HepG2 (cell line): ENCODE data around the gene CCDC97. TPM values are rescaled to one million over a fixed set of nuclear protein-coding genes. Genes with fewer than 3 reads are reported as not detected.

ENCODE experiments used
- NONO ChIP-seq, 2 experiments: fragments of 450-650 bp in 1 of 2; sonication (generic) in 1 of 2; formaldehyde crosslinking in 1 of 2; IDR thresholded peaks in 1 of 2; conservative IDR thresholded peaks in 1 of 2; 2 replicates each; pipeline versions ENCODE4 v1.6.1 to v1.8.0; 2017 to 2022; ENCODE audit warnings: mild to moderate bottlenecking in 1 of 2, missing genetic modification reagents in 1 of 2, moderate library complexity in 1 of 2
- YEATS4 ChIP-seq: sonication (generic); formaldehyde crosslinking; IDR thresholded peaks from 2 replicates; pipeline ENCODE4 v1.4.0; 2020; ENCODE audit warnings: missing genetic modification reagents, borderline replicate concordance
- ZNF263 ChIP-seq: sonication (generic); formaldehyde crosslinking; IDR thresholded peaks from 2 replicates; pipeline ENCODE4 v1.4.0; 2020; ENCODE audit warnings: missing genetic modification reagents
- ZNF570 ChIP-seq: sonication (generic); formaldehyde crosslinking; IDR thresholded peaks from 2 replicates; pipeline ENCODE4 v1.4.0; 2020; ENCODE audit warnings: mild to moderate bottlenecking, missing genetic modification reagents, borderline replicate concordance
- ZNF629 ChIP-seq: sonication (generic); formaldehyde crosslinking; conservative IDR thresholded peaks from 2 replicates; pipeline ENCODE4 v1.5.0; 2020; ENCODE audit warnings: missing genetic modification reagents
- polyA plus RNA-seq, 8 experiments: library from polyadenylated mRNA; depleted of rRNA in 3 of 8; stranded (reverse) in 7 of 8; unstranded in 1 of 8; fragments of >200 nt; fragmentation: Illumina TruSeq in 4 of 8; extraction: Trizol in 4 of 8; gene quantifications; 2 replicates each; pipeline versions ENCODE4 v1.2.1 to v1.2.3, GENCODE V29; 2011 to 2016; ENCODE audit warnings: low read depth in 4 of 8, missing spikeins in 1 of 8, mixed read lengths in 1 of 8; ENCODE audit not compliant: insufficient read depth in 1 of 8
- total RNA-seq, 5 experiments: library from RNA; depleted of rRNA; stranded (reverse); fragments of >200 nt; fragmentation: Illumina TruSeq; extraction: Trizol; gene quantifications; 2 replicates each; pipeline ENCODE4 v1.2.3, GENCODE V29; 2016; ENCODE audit warnings: low read depth in 1 of 5
- TF ChIP-seq, protein P1 (sequence below): sonication (generic); formaldehyde crosslinking; IDR thresholded peaks from 2 replicates; pipeline ENCODE4 v1.4.0; 2020; ENCODE audit warnings: missing genetic modification reagents
- TF ChIP-seq, protein P2 (sequence below): sonication (generic); formaldehyde crosslinking; IDR thresholded peaks from 2 replicates; pipeline ENCODE4 v1.5.0; 2020; ENCODE audit warnings: missing genetic modification reagents
- TF ChIP-seq, protein P3 (sequence below): sonication (generic); formaldehyde crosslinking; IDR thresholded peaks from 2 replicates; pipeline ENCODE4 v1.5.0; 2020; ENCODE audit warnings: mild to moderate bottlenecking, missing genetic modification reagents, borderline replicate concordance

The CCDC97 gene
- total and polyA plus RNA-seq, 2 of the 13 experiments (the other 11 are each of a cell fraction or from before 2014, with no cell fraction given), result 6.2 to 7.3 TPM

DNA sequence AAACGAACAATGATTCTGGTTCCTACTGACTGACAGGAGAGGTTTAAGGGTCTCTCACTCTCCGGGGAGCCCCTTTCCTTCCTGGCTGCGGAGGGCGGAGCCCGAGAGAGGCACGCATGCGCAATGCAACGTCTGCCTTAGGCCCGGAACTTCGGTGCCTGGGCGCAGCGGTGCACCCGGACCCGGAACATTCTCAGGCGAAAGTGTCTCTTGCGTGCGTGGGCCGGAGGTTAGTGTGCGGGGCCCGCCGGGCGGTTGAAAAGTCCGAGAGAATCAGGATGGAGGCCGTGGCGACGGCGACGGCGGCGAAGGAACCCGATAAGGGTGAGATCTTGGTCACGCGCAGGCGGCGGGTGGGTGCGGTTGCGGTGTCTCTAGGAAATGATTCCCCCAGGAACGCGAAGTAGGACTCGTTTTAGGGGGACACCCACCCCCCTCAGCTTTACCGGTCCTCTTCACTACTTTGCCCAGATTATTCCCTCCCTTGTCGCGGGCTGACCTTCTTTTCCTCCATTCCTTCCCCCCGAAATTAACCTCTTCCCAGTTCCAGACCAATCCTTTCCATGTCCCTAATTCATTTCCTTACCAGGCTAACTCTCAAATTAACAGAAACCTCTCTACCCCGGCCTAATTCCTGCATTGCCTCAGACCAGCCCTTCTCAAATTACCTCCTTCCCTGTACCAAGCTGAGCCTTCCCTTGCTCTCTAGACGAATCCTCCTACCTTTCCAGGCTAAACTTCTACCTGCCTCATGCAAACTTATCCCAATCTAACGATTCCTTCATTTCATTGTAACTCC lies at the start of gene CCDC97 (continued):
- TF ChIP-seq ZNF263 (CRISPR knock-in tag), result peak; percentile 44
- peak; percentile 97 for TF ChIP-seq YEATS4 (CRISPR knock-in tag)
- TF ChIP-seq ZNF629 (CRISPR knock-in tag), result no peak
- no peak for TF ChIP-seq ZNF570 (CRISPR knock-in tag)
- TF ChIP-seq NONO (IDR thresholded peaks at IDR 0.05), result no peak
- peak; percentile 71 for TF ChIP-seq NONO (CRISPR knock-in tag; conservative IDR thresholded peaks at IDR 0.05)
- TF ChIP-seq, protein P1, sequence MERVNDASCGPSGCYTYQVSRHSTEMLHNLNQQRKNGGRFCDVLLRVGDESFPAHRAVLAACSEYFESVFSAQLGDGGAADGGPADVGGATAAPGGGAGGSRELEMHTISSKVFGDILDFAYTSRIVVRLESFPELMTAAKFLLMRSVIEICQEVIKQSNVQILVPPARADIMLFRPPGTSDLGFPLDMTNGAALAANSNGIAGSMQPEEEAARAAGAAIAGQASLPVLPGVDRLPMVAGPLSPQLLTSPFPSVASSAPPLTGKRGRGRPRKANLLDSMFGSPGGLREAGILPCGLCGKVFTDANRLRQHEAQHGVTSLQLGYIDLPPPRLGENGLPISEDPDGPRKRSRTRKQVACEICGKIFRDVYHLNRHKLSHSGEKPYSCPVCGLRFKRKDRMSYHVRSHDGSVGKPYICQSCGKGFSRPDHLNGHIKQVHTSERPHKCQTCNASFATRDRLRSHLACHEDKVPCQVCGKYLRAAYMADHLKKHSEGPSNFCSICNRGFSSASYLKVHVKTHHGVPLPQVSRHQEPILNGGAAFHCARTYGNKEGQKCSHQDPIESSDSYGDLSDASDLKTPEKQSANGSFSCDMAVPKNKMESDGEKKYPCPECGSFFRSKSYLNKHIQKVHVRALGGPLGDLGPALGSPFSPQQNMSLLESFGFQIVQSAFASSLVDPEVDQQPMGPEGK (CRISPR knock-in tag), result peak; percentile 59
- TF ChIP-seq, protein P2, sequence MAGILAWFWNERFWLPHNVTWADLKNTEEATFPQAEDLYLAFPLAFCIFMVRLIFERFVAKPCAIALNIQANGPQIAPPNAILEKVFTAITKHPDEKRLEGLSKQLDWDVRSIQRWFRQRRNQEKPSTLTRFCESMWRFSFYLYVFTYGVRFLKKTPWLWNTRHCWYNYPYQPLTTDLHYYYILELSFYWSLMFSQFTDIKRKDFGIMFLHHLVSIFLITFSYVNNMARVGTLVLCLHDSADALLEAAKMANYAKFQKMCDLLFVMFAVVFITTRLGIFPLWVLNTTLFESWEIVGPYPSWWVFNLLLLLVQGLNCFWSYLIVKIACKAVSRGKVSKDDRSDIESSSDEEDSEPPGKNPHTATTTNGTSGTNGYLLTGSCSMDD, result peak; percentile 79; the same call in 1 of the 2 replicates
- TF ChIP-seq, protein P3, sequence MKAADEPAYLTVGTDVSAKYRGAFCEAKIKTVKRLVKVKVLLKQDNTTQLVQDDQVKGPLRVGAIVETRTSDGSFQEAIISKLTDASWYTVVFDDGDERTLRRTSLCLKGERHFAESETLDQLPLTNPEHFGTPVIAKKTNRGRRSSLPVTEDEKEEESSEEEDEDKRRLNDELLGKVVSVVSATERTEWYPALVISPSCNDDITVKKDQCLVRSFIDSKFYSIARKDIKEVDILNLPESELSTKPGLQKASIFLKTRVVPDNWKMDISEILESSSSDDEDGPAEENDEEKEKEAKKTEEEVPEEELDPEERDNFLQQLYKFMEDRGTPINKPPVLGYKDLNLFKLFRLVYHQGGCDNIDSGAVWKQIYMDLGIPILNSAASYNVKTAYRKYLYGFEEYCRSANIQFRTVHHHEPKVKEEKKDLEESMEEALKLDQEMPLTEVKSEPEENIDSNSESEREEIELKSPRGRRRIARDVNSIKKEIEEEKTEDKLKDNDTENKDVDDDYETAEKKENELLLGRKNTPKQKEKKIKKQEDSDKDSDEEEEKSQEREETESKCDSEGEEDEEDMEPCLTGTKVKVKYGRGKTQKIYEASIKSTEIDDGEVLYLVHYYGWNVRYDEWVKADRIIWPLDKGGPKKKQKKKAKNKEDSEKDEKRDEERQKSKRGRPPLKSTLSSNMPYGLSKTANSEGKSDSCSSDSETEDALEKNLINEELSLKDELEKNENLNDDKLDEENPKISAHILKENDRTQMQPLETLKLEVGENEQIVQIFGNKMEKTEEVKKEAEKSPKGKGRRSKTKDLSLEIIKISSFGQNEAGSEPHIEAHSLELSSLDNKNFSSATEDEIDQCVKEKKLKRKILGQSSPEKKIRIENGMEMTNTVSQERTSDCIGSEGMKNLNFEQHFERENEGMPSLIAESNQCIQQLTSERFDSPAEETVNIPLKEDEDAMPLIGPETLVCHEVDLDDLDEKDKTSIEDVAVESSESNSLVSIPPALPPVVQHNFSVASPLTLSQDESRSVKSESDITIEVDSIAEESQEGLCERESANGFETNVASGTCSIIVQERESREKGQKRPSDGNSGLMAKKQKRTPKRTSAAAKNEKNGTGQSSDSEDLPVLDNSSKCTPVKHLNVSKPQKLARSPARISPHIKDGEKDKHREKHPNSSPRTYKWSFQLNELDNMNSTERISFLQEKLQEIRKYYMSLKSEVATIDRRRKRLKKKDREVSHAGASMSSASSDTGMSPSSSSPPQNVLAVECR (CRISPR knock-in tag), result peak; percentile 88
- TF ChIP-seq, all 625 proteins: peak for 310
